Right forelimb (tissue), 1 donor: ENCODE data around the gene IVD.

Experiments used
- DNase-seq: peaks from one replicate; pipeline ENCODE4 v3.0.0-alpha.2; 2018

The IVD gene

GRCh38 chr15:40460404-40460803 is 54.8 kb downstream of the IVD start:
- DNase-seq: no peak

GRCh38 chr15:40461958-40462357 is 56.4 kb downstream of the IVD start:
- DNase-seq: no peak

GRCh38 chr15:40463279-40463678 is 57.7 kb downstream of the IVD start:
- DNase-seq: no peak

GRCh38 chr15:40463886-40464545 is 58.4 kb downstream of the IVD start:
- no peak for DNase-seq

GRCh38 chr15:40464595-40465185 is 59.1 kb downstream of the IVD start:
- no peak for DNase-seq

GRCh38 chr15:40465939-40466338 is 60.3 kb downstream of the IVD start:
- no peak for DNase-seq

GRCh38 chr15:40466426-40467260 is 61.0 kb downstream of the IVD start:
- no peak for DNase-seq

- DNase-seq: no peak
Observed at GRCh38 chr15:40467261-40467615, 61.6 kb downstream of the IVD start.

GRCh38 chr15:40468898-40469331 is 63.3 kb downstream of the IVD start:
- no peak for DNase-seq

- DNase-seq: no peak
Observed at GRCh38 chr15:40469776-40470390, 64.3 kb downstream of the IVD start.

GRCh38 chr15:40470423-40471104 is 65.0 kb downstream of the IVD start, which contains the start of gene CHST14:
Gene CHST14, plus strand, starts transcription at chr15:40470984. Its CDS starts 230 bp downstream, at chr15:40471214.
- DNase-seq: peak; percentile 80
